GM21786 (cell line): Measurements from ENCODE around the gene INTS14.
"Not testable (repeated sequence)": the region's sequence is repeated elsewhere in the genome, so short reads cannot be mapped to it uniquely, and the experiment has no call there.

Source experiments
- ATAC-seq: cut with Tn5 transposase; IDR thresholded peaks from one replicate; pipeline ENCODE4 v1.9.1; 2021; ENCODE audit not compliant: unreplicated experiment

Gene INTS14

GRCh38 chr15:65583701-65584100, 27.2 kb downstream of the INTS14 start:
- ATAC-seq = no peak

DNA sequence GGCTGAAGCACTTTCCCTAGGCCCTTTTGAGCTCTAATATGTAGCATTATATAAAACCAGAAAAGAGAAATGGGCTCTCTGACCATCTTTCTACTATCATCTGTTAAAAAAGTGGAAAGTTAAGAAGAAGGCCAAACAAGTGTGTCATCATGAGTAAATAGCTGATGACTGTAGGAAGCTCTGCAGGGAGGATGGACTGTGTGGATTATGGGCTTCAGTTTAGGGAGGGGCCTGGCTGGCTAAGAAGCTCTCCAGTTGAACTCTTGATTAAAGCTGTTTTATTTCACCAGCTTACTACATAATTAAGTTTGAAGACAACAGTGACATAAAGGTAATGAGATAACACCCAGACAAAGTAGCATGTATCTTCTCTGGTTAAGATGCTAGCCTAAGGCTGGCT, 30.6 kb downstream of the INTS14 start:
- ATAC-seq = no peak

DNA sequence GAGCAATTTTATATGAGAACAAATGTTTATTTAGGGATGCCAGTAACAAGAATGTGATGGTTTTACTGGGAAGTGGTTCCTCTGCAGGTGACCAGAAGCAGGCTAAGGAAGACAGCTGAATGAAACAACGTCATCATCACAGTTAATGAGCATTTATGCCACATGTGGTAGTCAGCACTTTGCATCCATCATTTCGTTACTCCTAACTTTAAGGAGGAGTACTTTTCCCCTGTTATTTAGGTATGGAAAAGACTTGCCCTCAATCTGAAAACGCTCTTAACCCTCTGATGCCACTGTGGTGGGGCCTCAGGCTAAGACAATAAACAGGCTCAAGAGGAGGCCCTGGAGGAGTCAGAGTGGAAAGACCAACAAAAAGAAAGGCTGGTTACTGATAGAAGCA, 31.2 kb downstream of the INTS14 start:
- no peak for ATAC-seq

GRCh38 chr15:65578904-65579728, 31.8 kb downstream of the INTS14 start:
- no peak for ATAC-seq

- no peak for ATAC-seq
Observed at GRCh38 chr15:65577129-65577996, 33.6 kb downstream of the INTS14 start.

- no peak for ATAC-seq
Observed at GRCh38 chr15:65576664-65577063, 34.3 kb downstream of the INTS14 start.

- ATAC-seq = no peak
Observed at GRCh38 chr15:65571971-65572370, 39.0 kb downstream of the INTS14 start.

DNA sequence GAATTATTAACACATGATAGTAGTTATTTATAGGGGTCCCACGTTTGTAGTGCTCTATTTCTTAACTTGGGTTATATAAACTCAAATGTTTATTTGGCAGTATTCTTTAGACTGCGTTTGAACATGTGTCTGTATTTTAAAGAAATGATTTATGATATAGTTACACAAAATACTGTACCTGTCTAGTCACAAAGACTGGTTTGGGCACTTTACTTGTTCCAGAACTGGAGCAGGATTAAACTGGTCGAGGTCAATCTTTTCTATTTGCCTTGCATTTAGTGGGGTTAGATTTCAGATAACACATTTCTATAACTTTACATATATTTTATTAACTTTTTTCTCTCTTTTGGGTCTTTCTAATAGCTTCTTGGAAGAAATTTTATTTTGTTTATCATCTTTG, 41.2 kb downstream of the INTS14 start:
- ATAC-seq = no peak

- no peak for ATAC-seq
Observed at GRCh38 chr15:65561934-65562333, 49.0 kb downstream of the INTS14 start.

DNA sequence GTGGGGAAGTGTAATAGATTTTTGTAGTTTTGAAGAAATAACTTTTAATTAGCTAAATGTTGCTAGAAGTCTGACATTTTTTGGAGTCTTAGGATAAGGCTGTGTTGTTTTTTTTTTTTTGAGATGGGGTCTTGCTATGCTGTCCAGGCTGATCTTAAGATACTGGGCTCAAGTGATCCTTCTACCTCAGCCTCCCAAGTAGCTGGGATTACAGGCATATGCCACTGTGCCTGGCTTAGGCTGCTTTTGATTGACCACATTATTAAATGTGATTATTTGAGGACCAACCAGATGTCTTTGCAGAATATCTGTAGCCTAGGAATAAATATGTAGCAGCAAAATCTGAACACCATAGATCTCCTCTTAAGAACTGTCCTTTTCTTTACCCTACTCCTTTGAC, 51.0 kb downstream of the INTS14 start:
- ATAC-seq = no peak

DNA sequence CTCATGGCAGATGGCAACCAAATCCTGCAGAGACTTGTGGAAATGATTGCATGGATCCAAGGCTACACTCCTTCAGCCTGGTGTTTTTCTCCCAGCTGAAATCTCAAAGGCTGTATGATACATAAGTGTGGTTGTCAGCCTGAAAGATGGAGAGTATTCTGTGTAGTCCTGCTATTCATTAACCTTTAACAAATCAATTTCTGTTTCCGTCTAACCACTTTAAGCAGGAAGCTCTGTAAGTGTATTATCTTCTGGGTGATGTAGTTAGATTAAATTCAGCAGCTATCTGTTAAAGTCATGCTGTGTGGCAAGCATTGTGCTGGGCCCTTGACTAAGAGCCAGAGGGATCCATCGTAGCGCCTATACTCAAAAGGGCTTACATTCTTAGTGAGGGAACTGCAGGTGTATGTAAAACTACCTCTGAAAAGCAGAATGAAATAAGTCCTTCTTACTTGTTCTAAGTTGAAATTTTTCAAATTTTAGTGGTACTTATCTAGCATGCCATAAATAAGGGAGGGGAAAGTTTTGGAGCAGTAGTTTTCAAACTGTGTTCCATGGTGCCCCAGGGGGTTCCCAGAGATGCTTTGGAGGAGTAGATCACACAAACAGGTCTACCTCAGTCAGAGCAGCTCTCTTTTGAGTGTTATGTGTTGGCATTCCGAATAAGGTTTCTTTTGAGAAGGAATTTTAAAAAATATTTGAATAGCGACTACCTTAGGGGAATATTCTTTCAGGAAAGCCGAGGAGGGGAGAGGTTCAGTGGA, 51.8 kb downstream of the INTS14 start:
- ATAC-seq = no peak

- no peak for ATAC-seq
Observed at GRCh38 chr15:65558336-65558735, 52.6 kb downstream of the INTS14 start.

GRCh38 chr15:65556622-65557021, 54.3 kb downstream of the INTS14 start:
- ATAC-seq = no peak

GRCh38 chr15:65553691-65554090, 57.2 kb downstream of the INTS14 start:
- no peak for ATAC-seq

GRCh38 chr15:65552851-65553250, 58.1 kb downstream of the INTS14 start:
- ATAC-seq = not testable (repeated sequence)

GRCh38 chr15:65551183-65551582, 59.7 kb downstream of the INTS14 start:
- no peak for ATAC-seq

GRCh38 chr15:65550681-65551098, 60.2 kb downstream of the INTS14 start:
- no peak for ATAC-seq

DNA sequence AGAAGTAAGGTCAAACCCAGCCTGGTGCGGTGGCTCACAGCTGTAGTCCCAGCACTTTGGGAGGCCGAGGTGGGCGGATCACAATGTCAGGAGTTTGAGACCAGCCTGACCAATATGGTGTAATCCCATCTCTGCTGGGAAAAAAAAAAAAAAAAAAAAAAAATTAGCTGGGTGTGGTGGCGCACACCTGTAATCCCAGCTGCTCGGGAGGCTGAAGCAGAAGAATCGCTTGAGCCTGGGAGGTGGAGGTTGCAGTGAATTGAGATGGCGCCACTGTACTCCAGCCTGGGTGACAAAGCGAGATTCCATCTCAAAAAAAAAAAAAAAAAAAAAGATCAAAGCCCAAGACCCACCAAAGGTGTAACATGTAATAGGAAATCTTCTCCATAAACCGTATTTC, 61.6 kb downstream of the INTS14 start:
- ATAC-seq = not testable (repeated sequence)

GRCh38 chr15:65547841-65548240, 63.1 kb downstream of the INTS14 start:
- no peak for ATAC-seq

- no peak for ATAC-seq
Observed at GRCh38 chr15:65541231-65541820, 69.6 kb downstream of the INTS14 start.

DNA sequence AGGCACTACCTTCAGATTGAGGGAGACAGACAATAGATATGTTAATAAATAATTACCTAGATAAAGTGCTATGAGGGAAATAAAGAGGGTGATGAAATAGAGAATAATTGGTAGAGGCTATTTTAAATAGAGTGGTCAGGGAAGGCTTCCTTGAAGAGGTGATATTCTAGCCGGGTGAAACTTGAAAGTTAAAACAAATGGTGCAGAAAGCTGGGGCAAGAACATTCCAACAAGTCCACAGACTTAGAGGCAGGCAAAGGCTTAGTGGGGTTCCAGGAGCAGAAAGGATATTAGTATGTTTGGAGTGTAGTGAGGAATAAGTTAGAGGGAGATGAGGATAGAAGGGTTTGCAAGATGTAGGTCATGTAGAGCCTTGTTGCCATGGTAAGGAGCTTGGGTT, 70.6 kb downstream of the INTS14 start:
- no peak for ATAC-seq
